Suprapubic skin (tissue), 4 donors: Measurements from ENCODE around the gene CAMTA1. TPM values are rescaled to one million over a fixed set of nuclear protein-coding genes. Genes with fewer than 3 reads are reported as not detected.

Source experiments
- DNase-seq, 2 donors: peaks; one replicate each; pipeline ENCODE4 v3.0.0-alpha.2; 2019; ENCODE audit warnings: low spot score in 2 of 2
- H3K27ac ChIP-seq: fragments of 200-600 bp; sonication (generic); one replicate; pipeline ENCODE4 v1.5.1; 2019
- H3K27me3 ChIP-seq: fragments of 200-600 bp; sonication (generic); one replicate; pipeline ENCODE4 v1.5.1; 2019
- H3K36me3 ChIP-seq: fragments of 200-600 bp; sonication (generic); one replicate; pipeline ENCODE4 v1.5.1; 2019
- H3K4me1 ChIP-seq: fragments of 200-600 bp; sonication (generic); one replicate; pipeline ENCODE4 v1.5.1; 2019
- H3K4me3 ChIP-seq: fragments of 200-600 bp; sonication (generic); one replicate; pipeline ENCODE4 v1.5.1; 2019; ENCODE audit warnings: mild to moderate bottlenecking
- H3K9me3 ChIP-seq: fragments of 200-600 bp; sonication (generic); one replicate; pipeline ENCODE4 v1.5.1; 2019
- EP300 ChIP-seq: sonication (generic); formaldehyde crosslinking; IDR thresholded peaks from one replicate; pipeline ENCODE4 v1.6.1; 2017; ENCODE audit warnings: antibody characterized with exemption
- POLR2A ChIP-seq, 2 donors: fragments of 450-650 bp; IDR thresholded peaks; one replicate each; pipeline ENCODE4 v1.6.1; 2017; ENCODE audit warnings: antibody characterized with exemption in 2 of 2, mild to moderate bottlenecking in 2 of 2, moderate library complexity in 2 of 2
- POLR2AphosphoS5 ChIP-seq, 3 donors: sonication (generic); formaldehyde crosslinking; IDR thresholded peaks; one replicate each; pipeline ENCODE4 v1.6.1; 2017; ENCODE audit warnings: antibody characterized with exemption in 3 of 3
- WGBS: methylation state at CpG from one replicate; pipeline ENCODE4 v1.1.5; 2018; 5-methylcytosine and 5-hydroxymethylcytosine counted together
- total RNA-seq, 4 donors: library from RNA; depleted of rRNA; stranded (reverse); fragments of >200 nt; gene quantifications; one replicate each; pipeline ENCODE4 v1.1.0, GENCODE V29; 2016
- TF ChIP-seq, protein P1 (sequence below), 2 donors: fragments of 200-600 bp in 1 of 2; fragments of 450-650 bp in 1 of 2; sonication (generic) in 1 of 2; IDR thresholded peaks; one replicate each; pipeline ENCODE4 v1.5.1; 2016 to 2019; ENCODE audit warnings: antibody characterized with exemption in 2 of 2, mild to moderate bottlenecking in 1 of 2, moderate library complexity in 1 of 2

Gene CAMTA1
- total RNA-seq, 4 donors from 2014 or later: 40.4 to 54.1 (median 46.6) TPM

DNA sequence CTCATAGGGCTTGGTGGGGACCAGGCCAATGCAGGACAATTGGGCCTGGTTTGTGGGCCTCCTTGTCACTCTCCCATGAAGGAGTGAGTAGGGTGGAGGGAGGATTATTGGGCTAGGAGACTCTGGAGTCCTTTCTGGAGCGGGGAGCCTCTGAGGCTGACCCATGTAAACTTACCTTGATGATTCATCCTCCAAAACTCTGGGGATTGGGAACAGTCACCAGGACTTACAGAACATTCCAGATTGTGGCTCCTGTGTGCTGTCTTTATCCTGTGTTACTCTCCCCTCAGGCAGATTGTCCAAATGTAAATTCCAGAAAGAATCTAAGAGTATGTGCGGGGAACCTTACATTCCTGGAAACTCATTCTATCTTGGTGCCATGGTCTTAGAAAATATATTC lies 197.6 kb downstream of the CAMTA1 start:
- Histone ChIP-seq H3K27ac (no peak overlapping the region), H3K4me3 (no peak overlapping the region), H3K27me3 (peaks cover 21% of the 10 kb centered on the region), H3K36me3 (no peaks in the 10 kb centered on the region), H3K4me1 (no peaks in the 10 kb centered on the region), H3K9me3 (no peaks in the 10 kb centered on the region)
- DNase-seq: no peak
- TF ChIP-seq POLR2AphosphoS5 (IDR thresholded peaks at IDR 0.05): no peak
- no peak for TF ChIP-seq POLR2A (IDR thresholded peaks at IDR 0.05)
- TF ChIP-seq, protein P1, sequence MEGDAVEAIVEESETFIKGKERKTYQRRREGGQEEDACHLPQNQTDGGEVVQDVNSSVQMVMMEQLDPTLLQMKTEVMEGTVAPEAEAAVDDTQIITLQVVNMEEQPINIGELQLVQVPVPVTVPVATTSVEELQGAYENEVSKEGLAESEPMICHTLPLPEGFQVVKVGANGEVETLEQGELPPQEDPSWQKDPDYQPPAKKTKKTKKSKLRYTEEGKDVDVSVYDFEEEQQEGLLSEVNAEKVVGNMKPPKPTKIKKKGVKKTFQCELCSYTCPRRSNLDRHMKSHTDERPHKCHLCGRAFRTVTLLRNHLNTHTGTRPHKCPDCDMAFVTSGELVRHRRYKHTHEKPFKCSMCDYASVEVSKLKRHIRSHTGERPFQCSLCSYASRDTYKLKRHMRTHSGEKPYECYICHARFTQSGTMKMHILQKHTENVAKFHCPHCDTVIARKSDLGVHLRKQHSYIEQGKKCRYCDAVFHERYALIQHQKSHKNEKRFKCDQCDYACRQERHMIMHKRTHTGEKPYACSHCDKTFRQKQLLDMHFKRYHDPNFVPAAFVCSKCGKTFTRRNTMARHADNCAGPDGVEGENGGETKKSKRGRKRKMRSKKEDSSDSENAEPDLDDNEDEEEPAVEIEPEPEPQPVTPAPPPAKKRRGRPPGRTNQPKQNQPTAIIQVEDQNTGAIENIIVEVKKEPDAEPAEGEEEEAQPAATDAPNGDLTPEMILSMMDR (IDR thresholded peaks at IDR 0.05): no peak
- TF ChIP-seq EP300: no peak
- 93% methylated on average over 2 of the region's 2 CpGs for WGBS

DNA sequence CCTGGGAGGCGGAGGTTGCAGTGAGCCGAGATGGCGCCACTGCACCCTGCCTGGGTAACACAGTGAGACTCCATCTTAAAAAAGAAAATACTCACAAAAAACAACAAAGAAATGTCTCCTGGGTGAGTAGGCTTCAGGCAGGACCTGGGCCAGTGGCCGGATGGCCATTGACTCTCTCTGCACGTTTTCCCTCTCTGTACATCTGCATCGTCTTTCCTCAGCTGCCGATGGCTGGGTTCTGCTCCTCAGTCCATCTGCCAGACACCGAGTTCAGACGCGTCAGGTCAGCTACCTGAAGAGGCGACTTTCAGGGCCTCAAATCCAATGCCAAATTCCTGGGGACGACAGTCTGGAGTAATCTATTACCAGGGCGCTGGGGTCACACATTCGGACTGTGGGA lies 199.3 kb downstream of the CAMTA1 start:
- 71% methylated on average over 14 of the region's 14 CpGs for WGBS
- TF ChIP-seq, protein P1 (IDR thresholded peaks at IDR 0.05): no peak
- TF ChIP-seq EP300: no peak
- TF ChIP-seq POLR2A (IDR thresholded peaks at IDR 0.05): no peak
- TF ChIP-seq POLR2AphosphoS5 (IDR thresholded peaks at IDR 0.05): no peak
- H3K4me1 ChIP-seq: no peaks in the 10 kb centered on the region
- H3K9me3 ChIP-seq: no peaks in the 10 kb centered on the region
- no peak overlapping the region for H3K4me3 ChIP-seq
- H3K36me3 ChIP-seq: no peaks in the 10 kb centered on the region
- H3K27ac ChIP-seq: no peak overlapping the region
- DNase-seq: peak in 1 of 2 donors; percentile 40
- H3K27me3 ChIP-seq: peaks cover 36% of the 10 kb centered on the region

DNA sequence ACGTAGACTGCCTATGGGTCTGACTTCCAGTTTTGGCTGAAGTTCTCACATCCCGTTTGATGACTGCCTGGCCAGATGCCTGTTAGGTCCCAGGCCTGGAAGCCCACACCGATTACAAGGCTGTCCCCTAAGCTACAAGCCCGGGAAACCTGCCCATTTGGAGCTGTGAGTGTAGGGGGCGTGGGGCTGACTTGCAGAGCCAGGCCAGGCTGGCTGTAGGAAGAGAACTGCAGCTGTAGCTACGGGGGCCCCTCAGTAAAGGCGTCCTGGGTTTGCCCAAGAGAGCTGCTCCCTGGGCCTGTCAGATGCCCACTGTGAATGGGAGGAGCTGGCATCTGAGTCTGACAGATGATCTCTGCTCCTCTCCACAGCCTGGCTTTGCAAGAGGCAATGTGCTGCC lies 199.7 kb downstream of the CAMTA1 start:
- 52% methylated on average over 3 of the region's 7 CpGs for WGBS
- Histone ChIP-seq H3K9me3 (no peaks in the 10 kb centered on the region), H3K4me3 (no peak overlapping the region), H3K27ac (no peak overlapping the region), H3K36me3 (no peaks in the 10 kb centered on the region), H3K4me1 (no peaks in the 10 kb centered on the region), H3K27me3 (peaks cover 36% of the 10 kb centered on the region)
- peak in 1 of 2 donors; percentile 44 for DNase-seq
- TF ChIP-seq, protein P1 (IDR thresholded peaks at IDR 0.05): no peak
- no peak for TF ChIP-seq POLR2AphosphoS5 (IDR thresholded peaks at IDR 0.05)
- no peak for TF ChIP-seq EP300
- TF ChIP-seq POLR2A (IDR thresholded peaks at IDR 0.05): no peak

DNA sequence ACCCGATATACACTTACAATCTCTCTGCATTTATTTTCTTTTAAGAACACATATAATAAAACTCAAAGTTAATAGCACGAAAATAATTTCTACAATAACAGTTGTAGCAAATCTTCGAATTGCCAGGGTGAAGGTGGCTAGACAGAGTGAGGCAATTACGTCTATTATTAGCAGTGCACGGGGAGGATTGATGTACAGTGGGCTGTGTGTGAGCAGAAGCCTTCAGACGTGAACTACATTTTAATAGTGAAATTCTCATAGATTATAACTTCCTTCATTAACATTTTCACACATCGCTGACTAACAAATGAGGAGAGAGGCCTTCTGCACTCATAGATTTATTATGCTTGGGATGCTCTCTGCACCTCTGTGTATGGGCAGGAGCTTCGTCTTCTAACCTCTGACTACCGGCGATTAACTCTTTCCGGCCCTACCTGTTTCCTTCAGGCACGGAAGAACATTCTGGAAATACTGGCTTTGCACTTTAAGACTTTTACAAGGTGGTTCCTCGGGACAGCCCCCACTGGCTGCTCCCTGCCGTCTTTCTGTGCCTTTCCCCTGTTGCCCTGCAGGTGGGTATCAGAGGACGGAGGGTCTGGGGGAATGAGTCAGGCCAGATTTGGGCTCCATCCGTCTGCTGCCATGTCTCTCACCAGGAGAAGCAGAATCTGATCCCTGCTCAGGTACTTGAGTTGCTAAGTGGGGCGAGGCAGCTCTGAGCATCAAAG lies 200.5 kb downstream of the CAMTA1 start:
- WGBS: 81% methylated on average over 17 of the region's 17 CpGs
- Histone ChIP-seq H3K9me3 (no peaks in the 10 kb centered on the region), H3K4me3 (no peak overlapping the region), H3K27me3 (peaks cover 36% of the 10 kb centered on the region), H3K27ac (no peak overlapping the region), H3K36me3 (no peaks in the 10 kb centered on the region), H3K4me1 (no peaks in the 10 kb centered on the region)
- DNase-seq: peak in 1 of 2 donors; percentile 55
- TF ChIP-seq EP300 (no peak), POLR2A (IDR thresholded peaks at IDR 0.05) (no peak), POLR2AphosphoS5 (IDR thresholded peaks at IDR 0.05) (no peak)
- TF ChIP-seq, protein P1 (IDR thresholded peaks at IDR 0.05): no peak

DNA sequence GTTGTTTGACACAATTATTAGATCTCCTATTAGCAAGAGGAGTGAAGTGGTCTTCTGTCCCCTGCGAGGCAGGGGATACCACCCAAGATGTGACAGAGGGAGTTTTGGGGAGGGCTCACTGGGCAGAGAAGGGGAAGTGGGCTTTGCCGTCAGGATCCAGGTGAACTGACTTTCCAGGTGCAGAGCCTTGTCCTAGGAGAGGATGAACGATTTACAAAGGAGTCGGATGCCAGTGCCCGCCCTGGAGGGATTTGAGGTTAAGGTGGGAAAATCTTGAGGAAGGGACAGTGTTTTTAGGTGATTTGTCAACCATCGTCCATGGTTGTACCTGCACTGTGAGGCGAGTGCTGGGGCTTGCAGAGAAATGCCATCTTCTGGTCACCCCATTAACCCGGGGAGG lies 201.0 kb downstream of the CAMTA1 start:
- DNase-seq: peak in 1 of 2 donors; percentile 44
- H3K4me1 ChIP-seq: no peaks in the 10 kb centered on the region
- H3K27me3 ChIP-seq: peaks cover 36% of the 10 kb centered on the region
- H3K4me3 ChIP-seq: no peak overlapping the region
- no peaks in the 10 kb centered on the region for H3K36me3 ChIP-seq
- no peaks in the 10 kb centered on the region for H3K9me3 ChIP-seq
- WGBS: 86% methylated on average over 8 of the region's 8 CpGs
- TF ChIP-seq POLR2AphosphoS5 (IDR thresholded peaks at IDR 0.05) (no peak), POLR2A (IDR thresholded peaks at IDR 0.05) (no peak), EP300 (no peak)
- TF ChIP-seq, protein P1 (IDR thresholded peaks at IDR 0.05): no peak
- H3K27ac ChIP-seq: no peak overlapping the region
